ENCODE data around the gene C15orf61.
A peak's percentile ranks its signal among the peaks of the same experiment; 100 is the strongest.

Gene C15orf61

GRCh38 chr15:67506775-67507747, 13.9 kb upstream of the C15orf61 start:
- DNase-seq, result no peak
- Mint-ChIP-seq H3K27me3 (no peaks in the 10 kb centered on the region), H3K36me3 (ENCODE audit: low read depth) (peaks cover 20% of the 10 kb centered on the region), H3K27ac (no peak overlapping the region), H3K4me3 (no peak overlapping the region), H3K4me1 (ENCODE audit: low read depth) (peaks cover 4% of the 10 kb centered on the region), H3K9me3 (no peaks in the 10 kb centered on the region)

GRCh38 chr15:67508407-67508806, 12.5 kb upstream of the C15orf61 start:
- Mint-ChIP-seq H3K27ac (no peak overlapping the region), H3K4me3 (no peak overlapping the region), H3K36me3 (ENCODE audit: low read depth) (peaks cover 34% of the 10 kb centered on the region), H3K9me3 (no peaks in the 10 kb centered on the region), H3K4me1 (ENCODE audit: low read depth) (peaks cover 4% of the 10 kb centered on the region), H3K27me3 (no peaks in the 10 kb centered on the region)
- DNase-seq, result no peak

- H3K27ac Mint-ChIP-seq, result no peak overlapping the region
- H3K36me3 Mint-ChIP-seq (ENCODE audit: low read depth), result peaks cover 47% of the 10 kb centered on the region
- H3K9me3 Mint-ChIP-seq, result no peaks in the 10 kb centered on the region
- no peaks in the 10 kb centered on the region for H3K27me3 Mint-ChIP-seq
- no peak for DNase-seq
- peaks cover 4% of the 10 kb centered on the region for H3K4me1 Mint-ChIP-seq (ENCODE audit: low read depth)
- H3K4me3 Mint-ChIP-seq, result no peak overlapping the region
Observed at GRCh38 chr15:67509918-67510317, 11.0 kb upstream of the C15orf61 start.

GRCh38 chr15:67510597-67511190, 10.2 kb upstream of the C15orf61 start:
- no peak overlapping the region for H3K27ac Mint-ChIP-seq
- H3K27me3 Mint-ChIP-seq, result no peaks in the 10 kb centered on the region
- H3K36me3 Mint-ChIP-seq (ENCODE audit: low read depth), result peaks cover 52% of the 10 kb centered on the region
- no peak overlapping the region for H3K4me3 Mint-ChIP-seq
- no peak for DNase-seq
- H3K9me3 Mint-ChIP-seq, result no peaks in the 10 kb centered on the region
- H3K4me1 Mint-ChIP-seq (ENCODE audit: low read depth), result peaks cover 4% of the 10 kb centered on the region

- DNase-seq, result no peak
- Mint-ChIP-seq H3K4me1 (ENCODE audit: low read depth) (peaks cover 4% of the 10 kb centered on the region), H3K27ac (no peak overlapping the region), H3K4me3 (no peak overlapping the region), H3K27me3 (no peaks in the 10 kb centered on the region), H3K36me3 (ENCODE audit: low read depth) (peaks cover 52% of the 10 kb centered on the region), H3K9me3 (no peaks in the 10 kb centered on the region)
Observed at GRCh38 chr15:67511606-67512005, 9.3 kb upstream of the C15orf61 start.

GRCh38 chr15:67512140-67512539, 8.8 kb upstream of the C15orf61 start:
- H3K9me3 Mint-ChIP-seq, result no peaks in the 10 kb centered on the region

GRCh38 chr15:67512933-67513714, 7.8 kb upstream of the C15orf61 start:
- H3K4me1 Mint-ChIP-seq (ENCODE audit: low read depth), result peaks cover 4% of the 10 kb centered on the region

More at GRCh38 chr15:67512140-67512539, 8.8 kb upstream of the C15orf61 start:
- peaks cover 58% of the 10 kb centered on the region for H3K36me3 Mint-ChIP-seq (ENCODE audit: low read depth)
- H3K4me1 Mint-ChIP-seq (ENCODE audit: low read depth), result peaks cover 4% of the 10 kb centered on the region
- H3K4me3 Mint-ChIP-seq, result no peak overlapping the region
- no peak overlapping the region for H3K27ac Mint-ChIP-seq
- no peaks in the 10 kb centered on the region for H3K27me3 Mint-ChIP-seq
- DNase-seq, result no peak

GRCh38 chr15:67515090-67515489, 5.8 kb upstream of the C15orf61 start:
- Mint-ChIP-seq H3K27ac (no peak overlapping the region), H3K9me3 (no peaks in the 10 kb centered on the region), H3K36me3 (ENCODE audit: low read depth) (peaks cover 62% of the 10 kb centered on the region), H3K27me3 (no peaks in the 10 kb centered on the region), H3K4me3 (no peak overlapping the region), H3K4me1 (ENCODE audit: low read depth) (peaks cover 4% of the 10 kb centered on the region)
- no peak for DNase-seq

More at GRCh38 chr15:67512933-67513714, 7.8 kb upstream of the C15orf61 start:
- Mint-ChIP-seq H3K9me3 (no peaks in the 10 kb centered on the region), H3K36me3 (ENCODE audit: low read depth) (peaks cover 65% of the 10 kb centered on the region), H3K27me3 (no peaks in the 10 kb centered on the region), H3K4me3 (no peak overlapping the region), H3K27ac (no peak overlapping the region)
- DNase-seq, result no peak

- DNase-seq, result no peak
- peaks cover 59% of the 10 kb centered on the region for H3K36me3 Mint-ChIP-seq (ENCODE audit: low read depth)
- H3K9me3 Mint-ChIP-seq, result no peaks in the 10 kb centered on the region
- no peak overlapping the region for H3K4me3 Mint-ChIP-seq
- H3K27ac Mint-ChIP-seq, result no peak overlapping the region
- no peaks in the 10 kb centered on the region for H3K27me3 Mint-ChIP-seq
- H3K4me1 Mint-ChIP-seq (ENCODE audit: low read depth), result peaks cover 6% of the 10 kb centered on the region
Observed at GRCh38 chr15:67515557-67515956, 5.4 kb upstream of the C15orf61 start.

- Mint-ChIP-seq H3K4me3 (peak overlapping the region; percentile 84), H3K9me3 (no peaks in the 10 kb centered on the region), H3K27ac (peak overlapping the region; percentile 94), H3K4me1 (ENCODE audit: low read depth) (peaks cover 26% of the 10 kb centered on the region), H3K36me3 (ENCODE audit: low read depth) (peaks cover 39% of the 10 kb centered on the region), H3K27me3 (no peaks in the 10 kb centered on the region)
- no peak for DNase-seq
Observed at GRCh38 chr15:67520321-67521028, 456 bp upstream of the C15orf61 start.

GRCh38 chr15:67521783-67522568, 1.0 kb downstream of the C15orf61 start:
- peak overlapping the region; percentile 95 for H3K4me3 Mint-ChIP-seq
- peak overlapping the region; percentile 99 for H3K27ac Mint-ChIP-seq
- peaks cover 26% of the 10 kb centered on the region for H3K4me1 Mint-ChIP-seq (ENCODE audit: low read depth)
- H3K9me3 Mint-ChIP-seq, result no peaks in the 10 kb centered on the region
- H3K27me3 Mint-ChIP-seq, result no peaks in the 10 kb centered on the region
- no peak for DNase-seq
- H3K36me3 Mint-ChIP-seq (ENCODE audit: low read depth), result peaks cover 45% of the 10 kb centered on the region

GRCh38 chr15:67523330-67523729, 2.4 kb downstream of the C15orf61 start:
- Mint-ChIP-seq H3K27ac (no peak overlapping the region), H3K27me3 (no peaks in the 10 kb centered on the region), H3K4me3 (peak overlapping the region; percentile 95), H3K36me3 (ENCODE audit: low read depth) (peaks cover 48% of the 10 kb centered on the region), H3K4me1 (ENCODE audit: low read depth) (peaks cover 26% of the 10 kb centered on the region), H3K9me3 (no peaks in the 10 kb centered on the region)
- DNase-seq, result no peak

GRCh38 chr15:67524235-67524634, 3.3 kb downstream of the C15orf61 start:
- H3K4me3 Mint-ChIP-seq, result no peak overlapping the region
- DNase-seq, result no peak
- peaks cover 26% of the 10 kb centered on the region for H3K4me1 Mint-ChIP-seq (ENCODE audit: low read depth)
- H3K9me3 Mint-ChIP-seq, result no peaks in the 10 kb centered on the region
- H3K27ac Mint-ChIP-seq, result no peak overlapping the region
- H3K27me3 Mint-ChIP-seq, result no peaks in the 10 kb centered on the region
- peaks cover 52% of the 10 kb centered on the region for H3K36me3 Mint-ChIP-seq (ENCODE audit: low read depth)

Measured in activated T-cell treated with anti-CD3 and anti-CD28 coated beads, Interleukin-2, amount 50 U/mL, for 24 hours (primary cell).